DMS79 treated with DMSO at 0.1 percent for 48 hours (cell line): Measurements from ENCODE around the gene CACTIN.
"Not testable (repeated sequence)": the region's sequence is repeated elsewhere in the genome, so short reads cannot be mapped to it uniquely, and the experiment has no call there.

ENCODE experiments used
- DNase-seq: peaks from one replicate; lab custom pipeline; 2025; lab: John Stamatoyannopoulos, UW

The CACTIN gene

GRCh38 chr19:3663838-3664237, 37.2 kb upstream of the CACTIN start:
- no peak for DNase-seq

- DNase-seq: no peak
Measured at GRCh38 chr19:3661284-3662238, 35.0 kb upstream of the CACTIN start.

GRCh38 chr19:3660493-3661219, 34.1 kb upstream of the CACTIN start:
- no peak for DNase-seq

GRCh38 chr19:3659746-3660112, 33.1 kb upstream of the CACTIN start:
- DNase-seq: no peak

GRCh38 chr19:3658870-3659745, 32.5 kb upstream of the CACTIN start:
- DNase-seq: no peak

- no peak for DNase-seq
Measured at GRCh38 chr19:3658004-3658869, 31.6 kb upstream of the CACTIN start.

- no peak for DNase-seq
Measured at GRCh38 chr19:3657395-3657769, 30.8 kb upstream of the CACTIN start.

- no peak for DNase-seq
Measured at GRCh38 chr19:3656747-3657394, 30.3 kb upstream of the CACTIN start.

- DNase-seq: no peak
Measured at GRCh38 chr19:3656073-3656746, 29.6 kb upstream of the CACTIN start.

- no peak for DNase-seq
Measured at GRCh38 chr19:3655402-3656072, 28.9 kb upstream of the CACTIN start.

- no peak for DNase-seq
Measured at GRCh38 chr19:3653865-3654513, 27.4 kb upstream of the CACTIN start.

- DNase-seq: no peak
Measured at GRCh38 chr19:3653081-3653795, 26.6 kb upstream of the CACTIN start.

GRCh38 chr19:3652422-3652821, 25.8 kb upstream of the CACTIN start:
- DNase-seq: no peak

GRCh38 chr19:3651684-3652083, 25.1 kb upstream of the CACTIN start:
- no peak for DNase-seq

GRCh38 chr19:3649888-3650287, 23.3 kb upstream of the CACTIN start:
- DNase-seq: no peak

- DNase-seq: no peak
Measured at GRCh38 chr19:3648037-3648905, 21.7 kb upstream of the CACTIN start.

GRCh38 chr19:3647102-3647501, 20.5 kb upstream of the CACTIN start:
- DNase-seq: not testable (repeated sequence)
